ENCODE results near the gene CERS4. TPM values are rescaled to one million over a fixed set of nuclear protein-coding genes. Genes with fewer than 3 reads are reported as not detected.
"Not testable (repeated sequence)": the region's sequence is repeated elsewhere in the genome, so short reads cannot be mapped to it uniquely, and the experiment has no call there.

Gene CERS4
- total RNA-seq, 1 donor from 2014 or later, result 7.7 TPM

DNA sequence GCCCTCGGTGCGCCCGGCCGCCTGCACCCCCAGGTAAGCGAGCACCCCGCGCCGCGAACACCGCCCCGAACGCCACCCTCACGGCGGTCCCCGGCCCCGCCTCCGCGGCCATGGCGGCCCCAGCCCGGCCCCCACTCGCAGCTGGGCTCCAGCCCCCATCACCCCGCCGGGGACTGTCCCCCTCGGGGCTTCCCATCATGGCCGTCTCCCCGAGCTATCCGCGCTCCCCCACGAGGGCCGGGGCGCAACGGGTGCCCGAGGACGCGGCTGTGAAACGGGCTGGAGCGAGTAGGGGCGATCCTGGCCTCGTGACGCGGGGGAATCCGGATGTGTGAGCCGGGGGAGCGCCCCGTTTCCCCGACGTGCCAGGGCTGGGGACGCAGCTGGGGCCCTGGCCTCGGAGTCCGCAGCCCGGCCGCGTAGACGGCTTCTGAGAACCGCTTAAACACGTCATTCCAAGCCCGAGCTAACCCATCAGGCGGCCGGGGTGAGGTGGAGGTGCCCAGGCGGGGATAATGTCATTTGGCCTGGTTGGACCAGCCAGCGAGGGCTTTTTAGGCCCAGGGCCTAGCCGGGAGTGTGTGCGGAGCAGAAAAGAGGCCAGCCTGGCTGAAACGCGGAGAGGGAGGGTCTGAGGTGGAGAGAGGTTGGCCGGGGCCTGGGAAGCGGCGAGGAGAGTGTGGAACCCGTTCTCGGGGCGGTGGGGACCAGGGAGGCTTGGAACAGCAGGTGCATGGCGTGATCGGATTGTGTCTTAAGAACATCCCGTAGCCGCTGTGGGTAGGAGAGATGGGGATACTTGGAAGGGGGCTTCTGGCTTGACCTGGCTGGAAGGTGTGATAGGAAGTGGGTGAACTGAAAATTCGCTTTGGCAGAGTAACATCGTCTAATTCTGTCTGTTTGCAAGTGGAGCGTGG, 550 bp downstream of the CERS4 start:
- peak in 1 of 2 donors; percentile 19 for DNase-seq (ENCODE audit: low read depth in 2 of 2)

GRCh38 chr19:8210421-8211101, 1.4 kb downstream of the CERS4 start:
- no peak for DNase-seq (ENCODE audit: low read depth in 2 of 2)

DNA sequence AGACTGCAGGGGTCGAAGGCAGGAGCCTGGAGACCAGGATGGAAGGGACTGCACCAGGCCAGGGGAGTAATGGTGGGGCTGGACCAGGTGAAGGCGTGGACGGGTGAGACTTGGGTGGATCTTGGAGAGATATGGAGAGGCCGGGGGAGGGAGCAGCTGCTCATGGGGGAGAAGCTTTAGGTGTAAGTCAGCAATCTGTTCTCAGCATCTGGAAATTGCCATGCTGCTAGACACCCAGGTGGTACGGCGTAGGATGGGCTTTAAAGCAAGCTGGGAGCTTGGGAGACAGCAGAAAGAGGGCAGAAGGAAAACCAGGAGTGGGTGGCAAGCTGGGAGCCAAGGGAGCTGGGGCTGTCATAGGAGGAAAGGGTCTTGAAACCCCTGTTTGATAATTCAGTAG, 3.0 kb downstream of the CERS4 start:
- DNase-seq (ENCODE audit: low read depth in 2 of 2), result no peak

GRCh38 chr19:8212916-8213315, 3.7 kb downstream of the CERS4 start:
- DNase-seq (ENCODE audit: low read depth in 2 of 2), result no peak

DNA sequence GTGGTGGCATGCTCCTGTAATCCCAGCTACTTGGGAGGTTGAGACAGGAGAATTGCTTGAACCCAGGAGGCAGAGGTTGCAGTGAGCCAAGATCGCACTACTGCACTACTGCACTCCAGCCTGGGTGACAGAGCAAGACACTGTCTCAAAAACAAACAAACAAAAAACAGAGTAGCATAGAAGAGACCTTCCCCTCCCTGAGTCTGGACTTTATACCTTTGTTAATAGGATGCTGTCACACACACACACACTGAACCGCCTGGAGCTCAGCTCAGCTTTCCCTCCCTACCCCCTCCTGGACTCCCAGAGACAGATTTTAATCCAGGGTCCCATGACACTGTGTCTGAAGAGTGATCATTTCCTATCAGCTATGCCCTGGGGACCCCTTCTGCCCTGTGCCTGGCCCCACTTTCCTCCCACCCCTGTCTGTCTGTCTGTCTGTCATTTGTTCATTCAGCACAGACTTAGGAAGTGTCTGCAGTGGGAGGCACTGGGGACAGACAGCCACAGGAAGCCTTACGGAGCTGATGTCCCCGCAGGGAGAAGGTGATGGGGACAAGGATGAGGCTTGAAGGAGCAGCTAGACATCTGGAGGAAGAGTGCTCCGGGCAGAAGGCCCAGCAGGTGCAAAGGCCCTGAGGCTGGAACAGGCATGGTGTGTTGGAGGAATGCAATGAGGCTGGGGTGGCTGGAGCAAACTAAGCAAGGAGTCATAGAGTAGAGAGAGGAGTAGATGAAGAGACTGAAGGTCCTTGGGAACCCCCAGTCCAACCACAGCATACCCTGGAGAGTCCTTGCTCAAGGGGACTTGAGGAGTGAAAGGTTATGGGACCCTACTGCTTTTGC, 4.9 kb downstream of the CERS4 start:
- no peak for DNase-seq (ENCODE audit: low read depth in 2 of 2)

DNA sequence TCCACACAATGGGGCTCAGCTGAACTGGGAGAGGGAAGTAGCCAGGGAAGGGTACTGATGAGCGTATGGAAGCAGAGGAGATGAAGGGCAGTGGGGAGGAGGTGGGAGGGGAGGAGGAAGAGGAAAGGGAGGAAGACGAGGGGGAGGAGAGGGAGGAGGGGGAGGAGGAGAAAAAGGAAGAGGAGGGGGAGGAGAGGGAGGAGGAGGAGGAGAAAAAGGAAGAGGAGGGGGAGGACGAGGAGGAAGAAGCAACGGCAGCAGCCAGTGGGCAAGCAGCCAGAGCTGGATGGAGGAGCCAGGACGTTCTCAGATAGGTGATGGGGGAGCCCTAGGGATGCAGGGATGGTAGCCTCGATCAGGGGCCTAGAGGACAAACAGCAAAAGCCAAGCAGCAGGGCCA, 5.6 kb downstream of the CERS4 start:
- DNase-seq (ENCODE audit: low read depth in 2 of 2), result no peak

GRCh38 chr19:8215783-8216182, 6.6 kb downstream of the CERS4 start:
- no peak for DNase-seq (ENCODE audit: low read depth in 2 of 2)

DNA sequence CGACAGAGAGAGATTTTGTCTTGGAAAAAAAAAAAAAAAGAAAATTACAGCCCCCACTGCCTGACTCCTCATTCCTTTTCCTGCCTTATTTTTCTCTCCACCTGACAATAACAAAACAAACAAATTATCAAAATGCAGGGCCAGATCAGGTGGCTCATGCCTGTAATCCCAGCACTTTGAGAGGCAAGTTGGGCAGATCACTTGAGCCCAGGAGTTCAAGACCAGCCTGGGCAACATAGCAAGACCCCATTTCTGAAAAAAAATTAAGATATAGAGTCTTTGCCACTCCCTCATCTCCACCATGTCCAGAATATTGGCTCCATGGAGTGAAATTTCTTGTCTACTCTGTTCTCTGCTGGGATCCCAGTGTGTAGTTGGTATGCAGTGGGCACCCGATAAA, 7.2 kb downstream of the CERS4 start:
- DNase-seq (ENCODE audit: low read depth in 2 of 2), result no peak

- DNase-seq (ENCODE audit: low read depth in 2 of 2), result not testable (repeated sequence)
Measured at GRCh38 chr19:8218127-8218526, 9.0 kb downstream of the CERS4 start.

DNA sequence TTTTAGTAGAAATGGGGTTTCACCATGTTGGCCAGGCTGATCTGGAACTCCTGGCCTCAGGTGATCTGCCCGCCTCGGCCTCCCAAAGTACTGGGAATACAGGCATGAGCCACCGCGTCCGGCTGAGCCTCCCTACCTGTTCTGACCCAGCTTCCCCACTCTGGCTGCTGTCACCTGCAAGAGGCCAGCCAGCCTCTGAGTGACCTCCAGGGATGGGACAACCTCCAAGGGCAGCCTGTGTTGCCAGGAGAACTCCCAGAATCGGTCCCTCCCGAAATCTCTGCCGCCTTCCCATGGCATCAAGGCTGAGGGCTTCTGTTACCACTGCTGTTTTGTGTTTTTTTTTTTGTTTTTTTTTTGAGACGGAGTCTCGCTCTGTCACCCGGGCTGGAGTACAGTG, 11.3 kb downstream of the CERS4 start:
- DNase-seq (ENCODE audit: low read depth in 2 of 2), result no peak

GRCh38 chr19:8221161-8221560, 12.0 kb downstream of the CERS4 start:
- DNase-seq (ENCODE audit: low read depth in 2 of 2), result no peak

GRCh38 chr19:8223442-8223841, 14.3 kb downstream of the CERS4 start:
- DNase-seq (ENCODE audit: low read depth in 2 of 2), result not testable (repeated sequence)

DNA sequence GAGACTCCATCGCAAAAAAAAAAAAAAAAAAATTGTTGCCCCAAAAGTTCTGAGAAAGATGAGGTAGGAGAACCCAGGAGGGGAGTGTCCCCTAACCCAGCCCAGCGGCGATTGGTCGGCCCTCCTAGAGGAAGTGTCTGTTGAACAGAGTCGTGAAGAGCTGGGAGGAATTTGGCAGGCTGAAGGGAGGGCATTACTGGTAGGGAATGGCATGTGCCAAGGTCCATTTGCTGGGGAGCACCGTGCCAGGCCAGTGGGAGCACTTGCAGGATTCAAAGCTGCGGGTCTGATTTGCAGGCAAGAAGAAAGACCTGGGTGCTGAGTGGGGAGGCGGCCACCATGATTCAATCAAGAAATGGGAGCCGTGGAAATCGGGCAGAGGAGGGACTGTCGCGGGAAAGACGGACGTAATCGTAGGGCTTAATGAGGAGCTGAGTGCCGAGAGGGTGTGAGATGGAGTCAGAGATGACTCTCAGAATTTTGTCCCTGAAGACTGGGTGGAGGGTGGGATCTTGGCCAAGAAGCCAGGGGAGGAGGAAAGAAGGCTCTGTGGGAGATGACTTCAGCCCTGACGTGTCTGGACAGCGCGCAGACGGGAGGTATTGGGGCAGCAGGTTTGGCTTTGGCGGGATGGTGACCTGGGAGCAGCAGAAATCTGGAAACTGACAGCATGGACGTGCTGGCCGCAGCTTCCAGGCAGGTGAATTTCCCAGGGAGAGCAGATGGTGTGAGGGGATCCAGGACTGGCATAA, 15.4 kb downstream of the CERS4 start:
- no peak for DNase-seq (ENCODE audit: low read depth in 2 of 2)

DNA sequence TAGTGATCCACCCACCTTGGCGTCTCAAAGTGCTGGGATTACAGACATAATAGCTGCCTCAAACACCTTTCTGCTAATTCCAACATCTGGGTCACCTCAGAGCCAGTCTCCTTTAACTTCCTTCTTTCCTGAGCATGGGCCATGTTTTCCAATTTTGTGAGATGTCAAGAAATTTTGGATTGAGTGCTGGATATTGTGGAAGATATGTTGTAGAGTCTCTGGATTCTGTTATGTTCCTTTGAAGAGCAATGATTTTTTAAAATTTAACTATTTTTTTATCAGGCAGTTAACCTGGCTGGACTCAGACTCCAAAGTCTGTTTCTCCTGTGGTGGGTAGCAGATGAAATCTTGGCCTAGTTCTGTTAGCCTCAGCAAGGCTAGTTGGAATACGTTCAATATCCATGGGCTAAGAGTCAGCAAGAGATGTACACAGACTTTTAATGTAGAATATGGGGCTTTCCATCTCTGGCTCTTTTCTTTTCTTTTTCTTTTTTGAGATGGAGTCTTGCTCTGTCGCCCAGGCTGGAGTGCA, 22.0 kb downstream of the CERS4 start:
- DNase-seq (ENCODE audit: low read depth in 2 of 2), result no peak

DNA sequence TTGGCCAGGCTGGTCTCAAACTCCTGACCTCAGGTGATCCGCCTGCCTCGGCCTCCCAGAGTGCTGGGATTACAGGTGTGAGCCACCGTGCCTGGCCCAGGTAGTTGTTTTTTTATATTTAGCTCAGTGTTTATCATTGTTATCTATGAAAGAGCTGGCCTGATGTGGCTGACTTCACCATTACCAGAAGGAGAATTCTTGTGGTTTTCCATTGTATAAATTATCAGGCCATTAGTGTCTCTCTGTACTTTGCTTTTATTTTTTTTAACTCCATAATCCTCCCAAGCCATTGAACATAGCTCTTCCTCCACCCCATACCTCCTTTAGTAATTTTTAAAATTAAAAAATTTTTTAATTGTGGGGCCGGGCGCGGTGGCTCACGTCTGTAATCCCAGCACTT, 24.2 kb downstream of the CERS4 start:
- no peak for DNase-seq (ENCODE audit: low read depth in 2 of 2)

- DNase-seq (ENCODE audit: low read depth in 2 of 2), result no peak
Measured at GRCh38 chr19:8237026-8237425, 27.9 kb downstream of the CERS4 start.

DNA sequence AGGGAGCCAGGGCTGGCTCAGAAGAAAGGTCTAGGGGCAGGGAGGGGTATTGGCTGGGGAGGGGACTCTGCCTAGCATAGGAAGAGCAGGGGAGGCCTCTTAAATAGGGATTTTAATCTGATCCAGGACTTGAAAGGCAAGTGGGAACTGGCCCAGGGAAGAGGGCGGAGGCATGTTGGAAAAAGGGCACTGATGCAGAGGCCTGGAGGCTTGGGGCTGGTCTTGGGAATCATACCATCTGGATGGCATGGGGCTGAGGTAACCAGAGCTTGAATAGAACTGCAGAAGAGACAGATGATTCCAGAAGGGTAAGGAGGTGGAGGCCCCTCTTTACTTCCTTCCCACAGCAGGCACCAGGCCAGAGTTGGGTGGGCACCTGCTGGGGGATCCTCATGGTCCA, 29.1 kb downstream of the CERS4 start:
- DNase-seq (ENCODE audit: low read depth in 2 of 2), result no peak

GRCh38 chr19:8239528-8240273, 30.5 kb downstream of the CERS4 start:
- no peak for DNase-seq (ENCODE audit: low read depth in 2 of 2)

GRCh38 chr19:8240274-8241229, 31.4 kb downstream of the CERS4 start:
- peak; percentile 87 to 93 for DNase-seq (ENCODE audit: low read depth in 2 of 2)
